ENCODE results near the gene QRSL1. TPM values are rescaled to one million over a fixed set of nuclear protein-coding genes. Genes with fewer than 3 reads are reported as not detected.

The QRSL1 gene
- total RNA-seq, 2 experiments from 2014 or later, result 63.9 to 71.8 TPM

- CTCF ChIA-PET (ENCODE audit: unreplicated experiment), result no interaction called here
Observed at GRCh38 chr6:106677282-106677681, 47.9 kb downstream of the QRSL1 start.

GRCh38 chr6:106684011-106684410 is 54.6 kb downstream of the QRSL1 start:
- no TSS peak for BruUV-seq (replicated peaks)
- Histone ChIP-seq H3K27ac (ENCODE audit: low read depth, low read length, poor library complexity, severe bottlenecking) (no peak overlapping the region), H3K9me3 (ENCODE audit: low read length) (no peaks in the 10 kb centered on the region), H3K4me1 (ENCODE audit: insufficient read depth, low read length, poor library complexity, severe bottlenecking) (peaks cover 44% of the 10 kb centered on the region), H2AFZ (ENCODE audit: low read length) (peak overlapping the region; percentile 77; the same call in 1 of the 2 replicates), H3K4me2 (ENCODE audit: low read length) (peak overlapping the region; percentile 20; the same call in 1 of the 2 replicates), H3K9me2 (ENCODE audit: insufficient read depth, low read length) (no peaks in the 10 kb centered on the region), H4K20me1 (ENCODE audit: insufficient read depth, low read length) (no peaks in the 10 kb centered on the region), H3K36me3 (ENCODE audit: insufficient read depth, low read length) (no peaks in the 10 kb centered on the region), H3K79me2 (ENCODE audit: insufficient read depth, low read depth, low read length) (no peaks in the 10 kb centered on the region), H3K4me3 (ENCODE audit: low read depth, low read length, poor library complexity, severe bottlenecking) (no peak overlapping the region)
- POLR2A ChIA-PET, result interaction anchor here (0.6 to 4.5 kb wide), 6 partner anchors 11 to 70 kb away, joined by 3 to 27 read pairs (median 4); no protein-coding TSS in a partner anchor
- DNase-seq (ENCODE audit: low spot score), result no peak
- intact Hi-C loops (cut with micrococcal nuclease; ENCODE audit: unreplicated experiment), result no loop called here
- TF ChIP-seq EZH2phosphoT487 (IDR thresholded peaks at IDR 0.05; ENCODE audit: borderline replicate concordance, low read depth, low read length) (no peak), CTCF (conservative IDR thresholded peaks at IDR 0.05; ENCODE audit: low read length) (0 out of 2 replicates have a peak, but pooled peaks have one; percentile 0)
- CTCF ChIA-PET (ENCODE audit: unreplicated experiment), result interaction anchor here (0.9 kb wide), 1 partner anchor 24 kb away, joined by 12 read pairs; no protein-coding TSS in a partner anchor

More at GRCh38 chr6:106677282-106677681, 47.9 kb downstream of the QRSL1 start:
- Histone ChIP-seq H3K4me3 (ENCODE audit: low read depth, low read length, poor library complexity, severe bottlenecking) (peak overlapping the region; percentile 5), H3K4me1 (ENCODE audit: insufficient read depth, low read length, poor library complexity, severe bottlenecking) (peaks cover 25% of the 10 kb centered on the region), H4K20me1 (ENCODE audit: insufficient read depth, low read length) (no peaks in the 10 kb centered on the region), H3K9me3 (ENCODE audit: low read length) (no peaks in the 10 kb centered on the region), H2AFZ (ENCODE audit: low read length) (peak overlapping the region; percentile 88), H3K79me2 (ENCODE audit: insufficient read depth, low read depth, low read length) (no peaks in the 10 kb centered on the region), H3K36me3 (ENCODE audit: insufficient read depth, low read length) (no peaks in the 10 kb centered on the region), H3K4me2 (ENCODE audit: low read length) (peak overlapping the region; percentile 38), H3K9me2 (ENCODE audit: insufficient read depth, low read length) (no peaks in the 10 kb centered on the region), H3K27ac (ENCODE audit: low read depth, low read length, poor library complexity, severe bottlenecking) (peak overlapping the region; percentile 56)
- no TSS peak for BruUV-seq (replicated peaks)
- no peak for TF ChIP-seq CTCF (conservative IDR thresholded peaks at IDR 0.05; ENCODE audit: low read length)
- TF ChIP-seq EZH2phosphoT487 (IDR thresholded peaks at IDR 0.05; ENCODE audit: borderline replicate concordance, low read depth, low read length), result no peak
- DNase-seq (ENCODE audit: low spot score), result no peak
- POLR2A ChIA-PET, result interaction anchor here (1.0 kb wide), 1 partner anchor 10 kb away, joined by 3 read pairs; no protein-coding TSS in a partner anchor
- intact Hi-C loops (cut with micrococcal nuclease; ENCODE audit: unreplicated experiment), result no loop called here

GRCh38 chr6:106685833-106686232 is 56.5 kb downstream of the QRSL1 start:
- DNase-seq (ENCODE audit: low spot score), result no peak

More at GRCh38 chr6:106685833-106686232, 56.5 kb downstream of the QRSL1 start:
- Histone ChIP-seq H3K4me2 (ENCODE audit: low read length) (no peak overlapping the region), H3K36me3 (ENCODE audit: insufficient read depth, low read length) (no peaks in the 10 kb centered on the region), H4K20me1 (ENCODE audit: insufficient read depth, low read length) (no peaks in the 10 kb centered on the region), H3K79me2 (ENCODE audit: insufficient read depth, low read depth, low read length) (no peaks in the 10 kb centered on the region), H3K9me3 (ENCODE audit: low read length) (no peaks in the 10 kb centered on the region), H3K27ac (ENCODE audit: low read depth, low read length, poor library complexity, severe bottlenecking) (no peak overlapping the region), H2AFZ (ENCODE audit: low read length) (0 out of 2 replicates have a peak overlapping the region, but pooled peaks have one; percentile 12), H3K4me1 (ENCODE audit: insufficient read depth, low read length, poor library complexity, severe bottlenecking) (peaks cover 47% of the 10 kb centered on the region), H3K4me3 (ENCODE audit: low read depth, low read length, poor library complexity, severe bottlenecking) (no peak overlapping the region), H3K9me2 (ENCODE audit: insufficient read depth, low read length) (no peaks in the 10 kb centered on the region)
- TF ChIP-seq EZH2phosphoT487 (IDR thresholded peaks at IDR 0.05; ENCODE audit: borderline replicate concordance, low read depth, low read length) (no peak), CTCF (conservative IDR thresholded peaks at IDR 0.05; ENCODE audit: low read length) (no peak)
- POLR2A ChIA-PET, result interaction anchor here (1.0 kb wide), 1 partner anchor 9 kb away, joined by 3 read pairs; no protein-coding TSS in a partner anchor
- no TSS peak for BruUV-seq (replicated peaks)
- intact Hi-C loops (cut with micrococcal nuclease; ENCODE audit: unreplicated experiment), result loop anchor here (5.0 kb wide), 1 partner anchor 239 kb away; no protein-coding TSS in a partner anchor
- CTCF ChIA-PET (ENCODE audit: unreplicated experiment), result no interaction called here

All from OCI-LY7 (cell line).